Erythroblast (primary cell): ENCODE measurements around the gene ASIC5.

Experiments
- GATA1 ChIP-seq: IDR thresholded peaks from 2 replicates; pipeline ENCODE4 v1.6.1; 2011; ENCODE audit warnings: low read depth, mild to moderate bottlenecking, control low read depth, low read length, moderate library complexity
- POLR2A ChIP-seq: IDR thresholded peaks from 2 replicates; pipeline ENCODE4 v1.6.1; 2011; ENCODE audit warnings: mild to moderate bottlenecking, low read length

GRCh38 chr4:155820887-155821518, 45.1 kb downstream of the ASIC5 start:
- TF ChIP-seq POLR2A (no peak), GATA1 (no peak)
